ENCODE data around the gene INHBA.

Gene INHBA

GRCh38 chr7:41715000-41715399, 12.1 kb upstream of the INHBA start:
- TF ChIP-seq MAX (IDR thresholded peaks at IDR 0.05) (no peak), CEBPB (IDR thresholded peaks at IDR 0.05) (no peak), TEAD4 (IDR thresholded peaks at IDR 0.05) (no peak), CREB1 (IDR thresholded peaks at IDR 0.05; ENCODE audit: low read depth) (no peak), ZBTB7A (IDR thresholded peaks at IDR 0.05; ENCODE audit: low read depth) (no peak), USF1 (IDR thresholded peaks at IDR 0.05) (no peak), NFIC (IDR thresholded peaks at IDR 0.05) (no peak), TAF1 (IDR thresholded peaks at IDR 0.05; ENCODE audit: low read depth) (no peak), YY1 (IDR thresholded peaks at IDR 0.05; ENCODE audit: low read depth) (no peak), REST (IDR thresholded peaks at IDR 0.05; ENCODE audit: low read depth) (no peak), TCF12 (IDR thresholded peaks at IDR 0.05; ENCODE audit: low read depth) (no peak), RAD21 (IDR thresholded peaks at IDR 0.05; ENCODE audit: low read depth) (no peak), FOXM1 (IDR thresholded peaks at IDR 0.05; ENCODE audit: borderline replicate concordance, low read depth) (no peak), EGR1 (IDR thresholded peaks at IDR 0.05) (no peak), EP300 (IDR thresholded peaks at IDR 0.05; ENCODE audit: borderline replicate concordance) (no peak)

- no peak for TF ChIP-seq EGR1 (IDR thresholded peaks at IDR 0.05)
- TF ChIP-seq RAD21 (IDR thresholded peaks at IDR 0.05; ENCODE audit: low read depth) = peak; percentile 13; the same call in 1 of the 2 replicates
- TF ChIP-seq NFIC (IDR thresholded peaks at IDR 0.05) = no peak
- no peak for TF ChIP-seq TEAD4 (IDR thresholded peaks at IDR 0.05)
- no peak for TF ChIP-seq USF1 (IDR thresholded peaks at IDR 0.05)
- TF ChIP-seq TAF1 (IDR thresholded peaks at IDR 0.05; ENCODE audit: low read depth) = no peak
Observed at GRCh38 chr7:41711283-41712064, 8.6 kb upstream of the INHBA start.

GRCh38 chr7:41710838-41711237, 7.9 kb upstream of the INHBA start:
- TF ChIP-seq YY1 (IDR thresholded peaks at IDR 0.05; ENCODE audit: low read depth) (no peak), FOXM1 (IDR thresholded peaks at IDR 0.05; ENCODE audit: borderline replicate concordance, low read depth) (no peak), NFIC (IDR thresholded peaks at IDR 0.05) (no peak), USF1 (IDR thresholded peaks at IDR 0.05) (no peak), TEAD4 (IDR thresholded peaks at IDR 0.05) (no peak), TCF12 (IDR thresholded peaks at IDR 0.05; ENCODE audit: low read depth) (no peak), EP300 (IDR thresholded peaks at IDR 0.05; ENCODE audit: borderline replicate concordance) (no peak), CEBPB (IDR thresholded peaks at IDR 0.05) (no peak), EGR1 (IDR thresholded peaks at IDR 0.05) (no peak), ZBTB7A (IDR thresholded peaks at IDR 0.05; ENCODE audit: low read depth) (no peak), TAF1 (IDR thresholded peaks at IDR 0.05; ENCODE audit: low read depth) (no peak), REST (IDR thresholded peaks at IDR 0.05; ENCODE audit: low read depth) (no peak), CREB1 (IDR thresholded peaks at IDR 0.05; ENCODE audit: low read depth) (no peak), RAD21 (IDR thresholded peaks at IDR 0.05; ENCODE audit: low read depth) (no peak), MAX (IDR thresholded peaks at IDR 0.05) (no peak)

- TF ChIP-seq REST (IDR thresholded peaks at IDR 0.05; ENCODE audit: low read depth) = no peak
- TF ChIP-seq TCF12 (IDR thresholded peaks at IDR 0.05; ENCODE audit: low read depth) = no peak
- TF ChIP-seq CEBPB (IDR thresholded peaks at IDR 0.05) = no peak
- no peak for TF ChIP-seq NFIC (IDR thresholded peaks at IDR 0.05)
- TF ChIP-seq TEAD4 (IDR thresholded peaks at IDR 0.05) = no peak
- no peak for TF ChIP-seq TAF1 (IDR thresholded peaks at IDR 0.05; ENCODE audit: low read depth)
- no peak for TF ChIP-seq ZBTB7A (IDR thresholded peaks at IDR 0.05; ENCODE audit: low read depth)
- no peak for TF ChIP-seq EP300 (IDR thresholded peaks at IDR 0.05; ENCODE audit: borderline replicate concordance)
- no peak for TF ChIP-seq CREB1 (IDR thresholded peaks at IDR 0.05; ENCODE audit: low read depth)
- no peak for TF ChIP-seq YY1 (IDR thresholded peaks at IDR 0.05; ENCODE audit: low read depth)
- TF ChIP-seq FOXM1 (IDR thresholded peaks at IDR 0.05; ENCODE audit: borderline replicate concordance, low read depth) = no peak
- TF ChIP-seq RAD21 (IDR thresholded peaks at IDR 0.05; ENCODE audit: low read depth) = no peak
- no peak for TF ChIP-seq USF1 (IDR thresholded peaks at IDR 0.05)
- TF ChIP-seq EGR1 (IDR thresholded peaks at IDR 0.05) = no peak
- TF ChIP-seq MAX (IDR thresholded peaks at IDR 0.05) = no peak
Observed at GRCh38 chr7:41709621-41710020, 6.7 kb upstream of the INHBA start.
